ENCODE data around the gene CGB8. TPM values are rescaled to one million over a fixed set of nuclear protein-coding genes. Genes with fewer than 3 reads are reported as not detected.
"Not testable (repeated sequence)": the region's sequence is repeated elsewhere in the genome, so short reads cannot be mapped to it uniquely, and the experiment has no call there.

The CGB8 gene
- polyA plus RNA-seq, 2 of the 4 experiments (the other 2 are of a cell fraction) = 0.63 to 2.7 TPM

DNA sequence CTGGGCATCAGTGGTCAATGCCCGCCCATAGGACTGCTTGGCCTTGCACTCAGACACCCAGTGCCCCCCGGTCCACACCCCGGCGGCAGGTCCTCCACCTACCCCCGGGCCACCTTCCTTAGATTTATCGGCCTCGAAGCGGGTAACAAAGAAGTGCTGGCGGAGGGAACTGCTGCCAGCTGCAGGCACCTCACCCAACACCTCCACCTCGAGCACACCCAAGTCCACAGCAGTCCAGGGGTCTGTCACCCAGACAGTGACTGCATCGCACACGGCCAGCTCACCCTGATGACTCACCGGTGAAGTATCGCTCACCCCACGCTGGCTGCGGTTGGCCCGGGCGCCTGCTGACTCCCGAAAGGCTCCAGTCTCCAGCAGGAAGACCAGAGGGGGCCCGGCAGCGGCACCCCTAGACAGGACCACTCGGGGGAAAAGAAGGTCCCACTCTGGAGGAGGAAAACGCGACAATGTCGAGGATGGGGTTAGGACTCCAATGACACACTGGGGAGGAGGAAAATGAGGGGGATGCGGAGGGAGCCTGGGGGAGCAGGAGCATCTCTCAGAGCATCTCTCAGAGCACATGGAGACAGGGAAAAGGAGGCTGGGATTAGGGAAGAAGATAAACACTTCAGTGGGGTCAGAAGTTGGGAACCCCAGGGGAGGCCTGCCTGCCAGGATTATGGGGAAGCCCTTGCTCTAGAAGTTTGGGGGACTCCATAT lies 10.2 kb downstream of the CGB8 start:
- Histone ChIP-seq H3K27ac (peak overlapping the region; percentile 78 to 82), H3K4me1 (peaks cover 32% of the 10 kb centered on the region), H3K4me2 (peak overlapping the region; percentile 73)
- DNase-seq (ENCODE audit: low read depth in 1 of 2, low spot score in 1 of 2) = peak; percentile 68 to 85
- CTCF ChIA-PET = interaction anchor here (1.6 to 2.4 kb wide), 3 partner anchors 19 to 41 kb away, joined by 3 to 9 read pairs (median 3); a partner anchor contains a TSS
- POLR2A ChIA-PET, FAIRE-seq, H3K9me3 ChIP-seq, H3K4me3 ChIP-seq: not testable (repeated sequence)
- 14% methylated on average over 23 of the region's 26 CpGs for WGBS (ENCODE audit: missing lambda C conversion rate)
- ATAC-seq = peak; percentile 88 to 97
- TF ChIP-seq EP300 (IDR thresholded peaks at IDR 0.05) (peak in 1 of 2 experiments; percentile 18; a peak in 1 of 5 replicates), JUN (IDR thresholded peaks at IDR 0.05) (peak in 1 of 2 experiments; percentile 49; a peak in 2 of 5 replicates), FOSL2 (IDR thresholded peaks at IDR 0.05) (peak; percentile 80), FOSL2 (CRISPR knock-in tag; IDR thresholded peaks at IDR 0.05) (peak; percentile 98), GATA3 (IDR thresholded peaks at IDR 0.05; ENCODE audit: borderline replicate concordance) (peak; percentile 63; the same call in 1 of the 2 replicates), JUNB (IDR thresholded peaks at IDR 0.05) (peak; percentile 70), RAD21 (conservative IDR thresholded peaks at IDR 0.05 in 1 of 2, IDR thresholded peaks at IDR 0.05 in 1 of 2) (peak in 1 of 2 experiments; percentile 13; a peak in 1 of 5 replicates)
- TF ChIP-seq, protein P1, sequence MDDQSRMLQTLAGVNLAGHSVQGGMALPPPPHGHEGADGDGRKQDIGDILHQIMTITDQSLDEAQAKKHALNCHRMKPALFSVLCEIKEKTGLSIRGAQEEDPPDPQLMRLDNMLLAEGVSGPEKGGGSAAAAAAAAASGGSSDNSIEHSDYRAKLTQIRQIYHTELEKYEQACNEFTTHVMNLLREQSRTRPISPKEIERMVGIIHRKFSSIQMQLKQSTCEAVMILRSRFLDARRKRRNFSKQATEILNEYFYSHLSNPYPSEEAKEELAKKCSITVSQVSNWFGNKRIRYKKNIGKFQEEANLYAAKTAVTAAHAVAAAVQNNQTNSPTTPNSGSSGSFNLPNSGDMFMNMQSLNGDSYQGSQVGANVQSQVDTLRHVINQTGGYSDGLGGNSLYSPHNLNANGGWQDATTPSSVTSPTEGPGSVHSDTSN (IDR thresholded peaks at IDR 0.05) = peak; percentile 22; the same call in 1 of the 2 replicates
- TF ChIP-seq, protein P2, sequence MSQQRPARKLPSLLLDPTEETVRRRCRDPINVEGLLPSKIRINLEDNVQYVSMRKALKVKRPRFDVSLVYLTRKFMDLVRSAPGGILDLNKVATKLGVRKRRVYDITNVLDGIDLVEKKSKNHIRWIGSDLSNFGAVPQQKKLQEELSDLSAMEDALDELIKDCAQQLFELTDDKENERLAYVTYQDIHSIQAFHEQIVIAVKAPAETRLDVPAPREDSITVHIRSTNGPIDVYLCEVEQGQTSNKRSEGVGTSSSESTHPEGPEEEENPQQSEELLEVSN (IDR thresholded peaks at IDR 0.05; ENCODE audit: borderline replicate concordance, low read depth) = peak; percentile 84; the same call in 1 of the 2 replicates
- TF ChIP-seq, protein P3, sequence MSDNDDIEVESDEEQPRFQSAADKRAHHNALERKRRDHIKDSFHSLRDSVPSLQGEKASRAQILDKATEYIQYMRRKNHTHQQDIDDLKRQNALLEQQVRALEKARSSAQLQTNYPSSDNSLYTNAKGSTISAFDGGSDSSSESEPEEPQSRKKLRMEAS (IDR thresholded peaks at IDR 0.05) = peak; percentile 86

DNA sequence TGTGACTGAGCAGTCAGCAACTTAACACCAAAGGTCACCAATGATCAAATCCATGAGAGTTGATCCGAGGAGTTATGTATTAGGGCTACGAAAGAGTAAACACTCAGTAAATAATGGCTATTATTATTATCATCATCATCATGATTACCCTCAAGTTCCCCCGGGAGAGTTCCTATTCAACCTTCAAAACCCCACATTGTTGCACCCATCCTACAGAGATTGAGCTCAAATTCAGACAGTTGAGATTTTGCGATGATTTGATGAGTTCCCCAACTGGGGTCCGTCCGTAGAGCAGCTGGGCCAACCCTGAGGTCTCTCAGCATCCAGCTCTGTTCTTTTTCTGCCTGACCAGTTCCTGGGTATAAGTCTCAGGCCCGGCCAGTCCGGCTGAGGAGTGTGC lies 10.8 kb downstream of the CGB8 start:
- POLR2A ChIA-PET; DNase-seq (ENCODE audit: low read depth in 1 of 2, low spot score in 1 of 2); H3K9me3 ChIP-seq; ATAC-seq; H3K4me3 ChIP-seq; FAIRE-seq: not testable (repeated sequence)
- Histone ChIP-seq H3K4me1 (peaks cover 32% of the 10 kb centered on the region), H3K27ac (peak overlapping the region; percentile 78 to 82), H3K4me2 (peak overlapping the region; percentile 73)
- CTCF ChIA-PET = interaction anchor here (0.6 to 2.4 kb wide), 4 partner anchors 18 to 224 kb away, joined by 3 to 9 read pairs (median 3); a partner anchor contains a TSS
- 76% methylated on average over 8 of the region's 8 CpGs for WGBS (ENCODE audit: missing lambda C conversion rate)

DNA sequence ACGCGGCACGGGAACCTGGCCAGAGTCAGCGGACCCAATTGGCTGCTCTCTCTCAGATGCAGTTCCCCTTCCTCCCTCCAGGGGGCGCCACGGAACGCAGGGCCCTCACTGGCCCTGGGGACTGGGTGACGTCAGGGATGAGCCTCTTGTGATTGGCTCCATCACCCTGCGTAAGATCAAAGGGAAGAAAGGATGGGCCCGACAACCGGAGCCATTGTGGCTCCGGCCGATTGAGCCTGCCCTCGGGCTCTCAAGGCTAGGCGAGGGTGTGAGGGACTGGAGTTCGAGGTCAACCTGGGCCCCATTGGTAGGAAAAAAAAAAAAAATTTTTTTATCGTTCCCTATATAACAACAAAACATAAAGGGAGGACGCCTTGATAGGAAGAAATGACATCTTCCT lies 12.1 kb downstream of the CGB8 start, which contains the start of gene CGB1:
Gene CGB1, minus strand, starts transcription at position 81 of the 400 bp plus-strand sequence. CDS start 184 bp downstream, outside the sequence.
- H3K4me3 ChIP-seq, H3K9me3 ChIP-seq, H3K4me2 ChIP-seq, FAIRE-seq, POLR2A ChIA-PET: not testable (repeated sequence)
- DNase-seq (ENCODE audit: low read depth in 1 of 2, low spot score in 1 of 2) (peak in 1 of 2 experiments; percentile 79), ATAC-seq (peak in 1 of 2 experiments; percentile 61; a peak in 3 of 6 replicates)
- Histone ChIP-seq H3K27ac (peak within 1 kb of the TSS in 1 of 2 experiments; percentile 58; a peak in 3 of 6 replicates), H3K4me1 (peaks cover 25% of the 10 kb centered on the region)
- WGBS (ENCODE audit: missing lambda C conversion rate) = 51% methylated on average over 18 of the region's 18 CpGs
- CTCF ChIA-PET = interaction anchor here (0.8 to 0.9 kb wide), 2 partner anchors 17 to 32 kb away, joined by 3 to 4 read pairs; no protein-coding TSS in a partner anchor
- TF ChIP-seq, protein P4, sequence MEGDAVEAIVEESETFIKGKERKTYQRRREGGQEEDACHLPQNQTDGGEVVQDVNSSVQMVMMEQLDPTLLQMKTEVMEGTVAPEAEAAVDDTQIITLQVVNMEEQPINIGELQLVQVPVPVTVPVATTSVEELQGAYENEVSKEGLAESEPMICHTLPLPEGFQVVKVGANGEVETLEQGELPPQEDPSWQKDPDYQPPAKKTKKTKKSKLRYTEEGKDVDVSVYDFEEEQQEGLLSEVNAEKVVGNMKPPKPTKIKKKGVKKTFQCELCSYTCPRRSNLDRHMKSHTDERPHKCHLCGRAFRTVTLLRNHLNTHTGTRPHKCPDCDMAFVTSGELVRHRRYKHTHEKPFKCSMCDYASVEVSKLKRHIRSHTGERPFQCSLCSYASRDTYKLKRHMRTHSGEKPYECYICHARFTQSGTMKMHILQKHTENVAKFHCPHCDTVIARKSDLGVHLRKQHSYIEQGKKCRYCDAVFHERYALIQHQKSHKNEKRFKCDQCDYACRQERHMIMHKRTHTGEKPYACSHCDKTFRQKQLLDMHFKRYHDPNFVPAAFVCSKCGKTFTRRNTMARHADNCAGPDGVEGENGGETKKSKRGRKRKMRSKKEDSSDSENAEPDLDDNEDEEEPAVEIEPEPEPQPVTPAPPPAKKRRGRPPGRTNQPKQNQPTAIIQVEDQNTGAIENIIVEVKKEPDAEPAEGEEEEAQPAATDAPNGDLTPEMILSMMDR (IDR thresholded peaks at IDR 0.05) = peak; percentile 48
- TF ChIP-seq RCOR1 (IDR thresholded peaks at IDR 0.05; ENCODE audit: low read depth, low read length) (0 out of 2 replicates have a peak, but pooled peaks have one; percentile 38), RAD21 (conservative IDR thresholded peaks at IDR 0.05 in 1 of 2, IDR thresholded peaks at IDR 0.05 in 1 of 2) (peak in 1 of 2 experiments; percentile 29; a peak in 1 of 5 replicates)

Measured in A549 (cell line).